Measurements from ENCODE around the gene SUSD6.

Gene SUSD6

GRCh38 chr14:69664865-69665526 lies 53.6 kb downstream of the SUSD6 start:
- Histone ChIP-seq H3K79me2 (ENCODE audit: control insufficient read depth, low read length) (peaks cover 84% of the 10 kb centered on the region), H3K27me3 (ENCODE audit: control insufficient read depth, low read length) (no peaks in the 10 kb centered on the region), H3K9me3 (ENCODE audit: control insufficient read depth, insufficient read depth, low read length) (no peaks in the 10 kb centered on the region), H3F3A (ENCODE audit: control insufficient read depth, insufficient read depth) (peaks cover 6% of the 10 kb centered on the region), H4K20me1 (ENCODE audit: control insufficient read depth, insufficient read depth, low read depth, low read length) (no peaks in the 10 kb centered on the region), H3K4me2 (ENCODE audit: low read length) (peak overlapping the region; percentile 23), H3K9me2 (replicated peaks; ENCODE audit: control insufficient read depth, low read length) (no peaks in the 10 kb centered on the region), H3K4me1 (ENCODE audit: control insufficient read depth, low read length) (peaks cover 68% of the 10 kb centered on the region), H3K4me3 (ENCODE audit: low read length) (no peak overlapping the region), H3K27ac (ENCODE audit: low read depth, low read length) (no peak overlapping the region), H3K36me3 (ENCODE audit: control insufficient read depth, low read length) (peaks cover 3% of the 10 kb centered on the region)
- TF ChIP-seq EZH2phosphoT487 (IDR thresholded peaks at IDR 0.05; ENCODE audit: borderline replicate concordance, low read length) (no peak), CTCF (IDR thresholded peaks at IDR 0.05; ENCODE audit: low read depth, low read length, poor library complexity, severe bottlenecking) (no peak)

DNA sequence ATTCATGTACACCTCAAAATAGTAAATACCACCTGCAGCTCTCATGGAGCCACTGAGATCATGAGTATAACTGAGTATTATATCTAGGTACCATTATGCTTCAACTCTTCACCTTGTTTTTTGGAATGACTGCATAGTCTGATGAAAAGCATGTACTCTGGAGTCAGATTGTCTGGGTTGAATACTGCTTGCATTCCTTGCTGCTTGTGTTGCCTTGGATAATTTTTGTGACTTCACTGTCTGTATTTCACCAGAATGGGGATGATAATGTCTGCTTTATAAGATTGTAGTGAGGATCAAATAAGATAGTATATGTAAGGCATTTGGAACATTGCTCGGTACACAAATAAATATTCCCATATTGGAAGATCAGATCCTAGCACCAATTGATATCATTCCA lies 54.2 kb downstream of the SUSD6 start:
- Histone ChIP-seq H3K27ac (ENCODE audit: low read depth, low read length) (no peak overlapping the region), H3K9me2 (replicated peaks; ENCODE audit: control insufficient read depth, low read length) (no peaks in the 10 kb centered on the region), H4K20me1 (ENCODE audit: control insufficient read depth, insufficient read depth, low read depth, low read length) (no peaks in the 10 kb centered on the region), H3K36me3 (ENCODE audit: control insufficient read depth, low read length) (peaks cover 7% of the 10 kb centered on the region), H3K4me2 (ENCODE audit: low read length) (no peak overlapping the region), H3K79me2 (ENCODE audit: control insufficient read depth, low read length) (peaks cover 87% of the 10 kb centered on the region), H3K9me3 (ENCODE audit: control insufficient read depth, insufficient read depth, low read length) (no peaks in the 10 kb centered on the region), H3K4me1 (ENCODE audit: control insufficient read depth, low read length) (peaks cover 74% of the 10 kb centered on the region), H3K27me3 (ENCODE audit: control insufficient read depth, low read length) (no peaks in the 10 kb centered on the region), H3K4me3 (ENCODE audit: low read length) (no peak overlapping the region), H3F3A (ENCODE audit: control insufficient read depth, insufficient read depth) (peaks cover 6% of the 10 kb centered on the region)
- TF ChIP-seq CTCF (IDR thresholded peaks at IDR 0.05; ENCODE audit: low read depth, low read length, poor library complexity, severe bottlenecking) (no peak), EZH2phosphoT487 (IDR thresholded peaks at IDR 0.05; ENCODE audit: borderline replicate concordance, low read length) (no peak)

- H3K79me2 ChIP-seq (ENCODE audit: control insufficient read depth, low read length) = peaks cover 90% of the 10 kb centered on the region
- TF ChIP-seq EZH2phosphoT487 (IDR thresholded peaks at IDR 0.05; ENCODE audit: borderline replicate concordance, low read length) (no peak), CTCF (IDR thresholded peaks at IDR 0.05; ENCODE audit: low read depth, low read length, poor library complexity, severe bottlenecking) (no peak)
- peaks cover 4% of the 10 kb centered on the region; the same call in 1 of the 2 replicates for H4K20me1 ChIP-seq (ENCODE audit: control insufficient read depth, insufficient read depth, low read depth, low read length)
- H3K9me3 ChIP-seq (ENCODE audit: control insufficient read depth, insufficient read depth, low read length) = no peaks in the 10 kb centered on the region
- H3K9me2 ChIP-seq (replicated peaks; ENCODE audit: control insufficient read depth, low read length) = no peaks in the 10 kb centered on the region
- H3F3A ChIP-seq (ENCODE audit: control insufficient read depth, insufficient read depth) = peaks cover 6% of the 10 kb centered on the region
- no peak overlapping the region for H3K4me2 ChIP-seq (ENCODE audit: low read length)
- no peaks in the 10 kb centered on the region for H3K27me3 ChIP-seq (ENCODE audit: control insufficient read depth, low read length)
- no peak overlapping the region for H3K27ac ChIP-seq (ENCODE audit: low read depth, low read length)
- peaks cover 7% of the 10 kb centered on the region for H3K36me3 ChIP-seq (ENCODE audit: control insufficient read depth, low read length)
- peaks cover 79% of the 10 kb centered on the region for H3K4me1 ChIP-seq (ENCODE audit: control insufficient read depth, low read length)
- H3K4me3 ChIP-seq (ENCODE audit: low read length) = no peak overlapping the region
These were observed 54.7 kb downstream of the SUSD6 start for GRCh38 chr14:69666112-69666511.

Measured in DOHH2 (cell line).